HG03025 (cell line): ENCODE results near the gene GOT1.

Experiments used
- ATAC-seq: cut with Tn5 transposase; IDR thresholded peaks from one replicate; pipeline ENCODE4 v1.9.1; 2021; ENCODE audit warnings: mild to moderate bottlenecking, moderate library complexity; ENCODE audit not compliant: unreplicated experiment, low FRiP score

Gene GOT1

DNA sequence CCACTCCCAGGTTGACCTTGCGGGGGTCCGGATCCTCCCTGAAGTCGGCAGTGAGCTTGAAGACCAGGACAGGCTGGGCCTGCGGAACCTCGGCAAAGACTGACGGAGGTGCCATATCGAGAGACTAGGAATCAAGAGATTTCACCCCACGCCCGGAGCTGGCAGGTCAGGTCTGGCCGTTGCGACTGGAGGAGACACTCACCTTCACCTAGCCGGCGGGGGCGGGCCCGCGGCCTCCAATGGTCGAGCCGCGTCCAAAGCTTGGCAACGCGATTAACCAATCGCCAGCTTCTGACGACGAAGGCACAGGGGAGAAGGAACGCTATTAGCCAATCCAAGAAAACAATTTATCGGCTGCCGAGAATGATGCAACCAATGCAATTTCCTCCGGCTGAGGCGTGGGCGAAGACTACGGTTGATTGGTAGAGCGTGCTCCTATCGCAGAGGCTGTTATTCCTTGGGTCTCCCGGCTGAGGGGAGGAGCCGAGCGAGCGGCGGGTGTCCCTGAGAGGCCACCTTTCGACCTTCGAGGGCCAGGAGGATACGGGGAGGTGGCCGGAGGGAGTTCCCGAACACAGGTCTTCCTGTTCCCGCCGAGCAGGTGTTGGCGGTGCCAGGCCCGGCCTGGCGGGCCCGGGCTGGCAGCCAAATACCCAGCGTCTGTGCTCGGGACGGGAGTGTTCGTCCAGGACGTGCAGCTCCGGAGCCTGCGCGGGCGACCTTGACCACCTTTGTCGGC, at the start of gene GOT1:
GOT1 (minus strand) TSS at position 174 of the 739 bp plus-strand sequence; CDS start at position 115, 59 bp downstream.
- peak; percentile 94 for ATAC-seq

GRCh38 chr10:99470327-99470726, 39.9 kb upstream of the GOT1 start:
- no peak for ATAC-seq

- ATAC-seq: no peak
Measured at GRCh38 chr10:99467236-99467999, 37.0 kb upstream of the GOT1 start.

DNA sequence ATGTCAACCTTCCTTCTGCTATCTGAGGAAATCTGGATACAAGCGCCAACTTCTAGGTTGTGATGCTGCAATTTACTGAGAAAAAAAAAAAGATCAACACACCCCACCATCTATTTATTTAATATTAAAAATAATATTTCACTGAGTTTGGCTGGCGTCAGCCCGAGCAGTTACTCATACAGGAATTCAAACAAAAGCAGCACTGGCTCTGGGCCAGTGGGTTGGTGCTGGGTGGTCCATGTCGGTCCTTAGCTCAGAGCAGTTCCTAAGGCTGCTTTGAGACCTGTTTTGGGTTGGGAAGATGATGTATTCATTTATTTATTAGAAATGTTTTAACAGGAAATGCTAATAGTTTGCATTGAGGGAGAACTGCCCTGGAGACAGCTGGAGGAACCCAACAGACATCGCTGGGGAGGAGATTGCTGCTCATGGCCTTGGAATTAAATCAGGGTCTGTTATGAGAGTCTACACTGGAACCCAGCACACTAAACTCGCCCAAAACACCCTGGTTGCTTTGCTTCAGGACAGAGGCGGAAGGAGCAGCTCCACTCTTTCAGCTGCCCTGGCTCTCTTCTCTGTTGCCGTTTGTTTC, 36.3 kb upstream of the GOT1 start:
- no peak for ATAC-seq

- no peak for ATAC-seq
Measured at GRCh38 chr10:99461230-99461629, 30.8 kb upstream of the GOT1 start.

GRCh38 chr10:99460070-99460469, 29.6 kb upstream of the GOT1 start:
- ATAC-seq: no peak

GRCh38 chr10:99459217-99459616, 28.8 kb upstream of the GOT1 start:
- no peak for ATAC-seq

GRCh38 chr10:99457813-99458212, 27.4 kb upstream of the GOT1 start:
- ATAC-seq: no peak

- no peak for ATAC-seq
Measured at GRCh38 chr10:99456931-99457288, 26.5 kb upstream of the GOT1 start.

DNA sequence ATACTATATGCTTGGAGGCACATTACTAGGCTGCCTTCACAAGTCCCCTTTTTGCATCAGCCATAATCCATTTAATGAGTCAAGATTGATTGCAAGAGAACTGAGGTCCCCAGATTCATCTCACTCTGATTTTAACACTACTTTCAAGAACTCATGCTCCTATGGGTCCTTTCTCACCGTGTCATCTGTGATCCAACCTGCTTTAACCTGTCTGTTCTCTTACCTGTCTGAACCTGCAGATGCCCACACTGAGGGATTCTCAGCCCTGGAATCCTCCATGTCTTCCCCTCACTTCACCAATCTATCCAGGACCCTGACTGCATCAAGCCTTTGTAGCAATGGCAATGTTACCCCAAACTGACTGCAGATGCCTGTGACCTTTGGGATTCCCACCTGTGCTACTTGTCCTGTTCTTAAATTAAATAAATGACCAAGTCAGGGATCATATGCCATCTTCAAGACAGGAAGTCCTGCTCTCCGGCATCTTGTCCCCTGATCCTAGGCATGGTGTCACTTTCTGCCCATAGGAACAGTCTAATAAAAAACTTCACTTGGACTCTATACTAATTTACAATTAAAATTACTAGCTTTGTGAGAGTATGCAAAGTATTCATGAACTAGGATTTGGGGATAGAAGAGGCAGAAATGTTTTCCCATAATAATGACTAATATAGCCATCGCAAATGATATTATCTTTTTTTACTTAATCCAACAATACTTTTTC, 25.9 kb upstream of the GOT1 start:
- ATAC-seq: no peak

- no peak for ATAC-seq
Measured at GRCh38 chr10:99451981-99452380, 21.6 kb upstream of the GOT1 start.

GRCh38 chr10:99451499-99451788, 21.0 kb upstream of the GOT1 start:
- no peak for ATAC-seq

DNA sequence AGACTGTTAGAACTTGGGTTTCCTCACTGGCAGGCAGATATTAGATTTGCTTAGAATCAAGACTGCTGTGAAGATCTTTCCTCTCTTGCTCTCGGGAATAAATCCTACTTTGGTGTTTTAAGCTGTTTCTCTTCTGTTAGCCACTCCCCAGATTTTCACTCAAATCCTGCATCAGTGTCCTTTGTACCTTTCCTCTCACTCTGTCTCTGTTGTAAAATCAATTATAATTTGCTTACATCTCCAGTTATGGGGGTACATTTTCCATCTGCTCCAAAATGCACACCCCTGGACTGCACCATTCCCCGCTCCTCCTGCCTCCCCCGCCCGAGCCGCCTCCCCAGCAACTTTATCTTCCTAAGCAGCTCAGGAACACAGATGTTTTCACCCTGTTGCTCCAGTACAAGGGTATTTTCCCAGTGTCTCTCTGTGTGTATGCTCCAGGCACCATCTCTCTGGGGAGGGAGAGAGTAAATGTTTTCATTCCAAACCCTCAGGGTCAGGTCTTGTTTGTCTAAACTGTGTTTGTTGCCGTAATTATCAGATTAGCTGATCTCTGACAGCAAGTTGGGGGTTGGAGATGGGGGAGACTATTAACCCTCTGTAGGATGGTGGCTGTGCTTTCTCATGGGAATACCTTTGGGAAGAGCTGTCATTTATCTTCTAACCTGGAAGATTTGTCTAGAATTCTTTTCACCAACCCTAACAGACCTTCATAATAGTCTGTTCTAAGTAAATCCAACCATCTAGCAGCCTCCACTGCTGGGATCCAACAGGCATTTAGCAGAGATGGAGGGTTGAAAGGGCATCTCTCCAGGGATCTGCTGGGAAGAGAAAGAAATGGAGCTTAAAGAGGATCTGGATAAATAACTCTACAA, 20.4 kb upstream of the GOT1 start:
- ATAC-seq: no peak

GRCh38 chr10:99450156-99450555, 19.7 kb upstream of the GOT1 start:
- ATAC-seq: no peak

- ATAC-seq: no peak
Measured at GRCh38 chr10:99449023-99449422, 18.6 kb upstream of the GOT1 start.

DNA sequence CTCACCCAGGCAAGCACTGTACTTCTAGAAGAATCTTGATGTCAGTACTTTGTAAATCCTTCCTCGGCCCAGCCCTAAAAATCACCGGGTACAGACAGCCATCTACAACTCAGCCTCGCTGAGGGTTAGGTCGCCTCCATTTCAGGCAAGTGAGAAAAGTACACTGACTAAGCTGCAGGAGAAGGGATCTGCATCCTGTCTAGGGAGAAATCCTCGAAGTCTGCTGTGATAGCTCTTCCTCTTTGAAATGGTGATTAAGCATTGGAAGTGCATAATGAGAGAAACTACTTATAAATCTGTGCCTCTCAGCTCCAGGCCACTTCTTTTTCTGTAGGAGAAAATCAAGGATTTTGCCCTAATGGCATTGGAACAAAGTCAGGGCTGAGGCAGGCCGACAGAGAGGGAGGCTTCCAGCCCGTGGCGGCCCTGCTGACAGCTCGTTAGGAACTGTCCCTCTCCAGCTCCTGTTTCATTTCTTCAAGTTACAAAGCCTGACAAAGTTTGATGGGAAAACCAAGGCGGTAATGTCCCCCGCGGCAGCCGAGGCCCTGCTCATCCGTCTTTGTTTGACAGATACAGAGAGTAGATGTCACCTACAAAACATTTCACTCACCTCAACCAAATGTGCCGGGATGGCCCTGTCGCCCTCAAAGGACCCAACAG, 14.1 kb upstream of the GOT1 start:
- ATAC-seq: no peak

- no peak for ATAC-seq
Measured at GRCh38 chr10:99443500-99443899, 13.1 kb upstream of the GOT1 start.

DNA sequence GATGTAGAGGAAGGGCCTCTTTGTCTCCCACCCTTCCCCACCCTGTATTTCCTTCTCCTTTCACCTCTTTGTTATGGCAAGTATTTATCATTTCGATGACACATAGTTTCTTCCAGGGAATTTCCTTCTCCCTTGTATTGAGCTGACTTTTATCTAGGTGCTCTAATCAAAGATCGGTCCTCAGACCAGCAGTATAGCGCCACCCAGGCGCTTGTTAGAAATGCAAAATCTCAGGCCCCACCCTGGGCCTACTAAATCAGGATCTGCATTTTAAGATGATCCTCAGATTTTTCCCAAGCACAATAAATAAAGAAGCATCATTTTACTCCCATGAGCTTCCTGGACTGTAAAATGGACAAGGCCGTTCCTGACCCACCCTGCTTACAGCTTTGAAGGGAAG, 12.0 kb upstream of the GOT1 start:
- ATAC-seq: no peak

DNA sequence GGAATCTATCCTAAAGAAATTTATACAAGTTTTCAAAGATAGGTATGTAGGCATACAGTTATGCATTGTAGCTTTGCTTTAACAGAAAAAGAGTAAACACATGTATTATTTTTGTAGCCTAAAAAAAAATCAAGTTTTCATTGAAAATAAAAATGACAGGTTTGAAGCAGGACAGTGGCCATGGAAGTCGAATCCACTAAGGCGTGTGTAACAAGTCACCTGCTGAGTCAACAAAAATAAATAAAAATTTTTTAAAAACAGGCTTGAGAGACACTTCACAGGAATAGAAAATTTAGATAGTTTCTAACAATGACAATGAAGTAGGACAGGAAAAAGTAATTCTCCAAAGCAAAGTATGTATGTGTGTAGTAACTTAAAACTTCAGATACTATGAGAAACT, 8.5 kb upstream of the GOT1 start:
- ATAC-seq: no peak
